ENCODE data around the gene UST.

The UST gene

DNA sequence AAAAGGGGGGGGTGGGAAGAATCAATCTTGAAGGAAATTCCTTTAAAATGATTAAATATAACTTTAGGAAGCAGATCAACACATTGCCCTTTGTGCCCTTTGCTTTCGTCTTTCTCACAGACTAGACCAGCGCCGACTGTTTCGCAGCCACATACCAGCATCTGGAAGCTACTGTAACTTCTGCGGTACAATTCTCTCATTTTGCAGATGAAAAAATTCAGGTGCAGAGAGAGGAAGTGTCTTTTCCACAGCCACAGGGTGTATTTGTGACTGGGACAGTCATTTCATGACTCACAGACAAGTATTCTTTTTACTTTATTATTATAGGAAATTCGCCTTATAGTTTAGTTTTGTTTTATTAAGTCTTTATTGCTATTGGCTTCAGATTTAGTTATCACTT is 84.2 kb downstream of the UST start:
- TF ChIP-seq, protein P1, sequence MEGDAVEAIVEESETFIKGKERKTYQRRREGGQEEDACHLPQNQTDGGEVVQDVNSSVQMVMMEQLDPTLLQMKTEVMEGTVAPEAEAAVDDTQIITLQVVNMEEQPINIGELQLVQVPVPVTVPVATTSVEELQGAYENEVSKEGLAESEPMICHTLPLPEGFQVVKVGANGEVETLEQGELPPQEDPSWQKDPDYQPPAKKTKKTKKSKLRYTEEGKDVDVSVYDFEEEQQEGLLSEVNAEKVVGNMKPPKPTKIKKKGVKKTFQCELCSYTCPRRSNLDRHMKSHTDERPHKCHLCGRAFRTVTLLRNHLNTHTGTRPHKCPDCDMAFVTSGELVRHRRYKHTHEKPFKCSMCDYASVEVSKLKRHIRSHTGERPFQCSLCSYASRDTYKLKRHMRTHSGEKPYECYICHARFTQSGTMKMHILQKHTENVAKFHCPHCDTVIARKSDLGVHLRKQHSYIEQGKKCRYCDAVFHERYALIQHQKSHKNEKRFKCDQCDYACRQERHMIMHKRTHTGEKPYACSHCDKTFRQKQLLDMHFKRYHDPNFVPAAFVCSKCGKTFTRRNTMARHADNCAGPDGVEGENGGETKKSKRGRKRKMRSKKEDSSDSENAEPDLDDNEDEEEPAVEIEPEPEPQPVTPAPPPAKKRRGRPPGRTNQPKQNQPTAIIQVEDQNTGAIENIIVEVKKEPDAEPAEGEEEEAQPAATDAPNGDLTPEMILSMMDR (conservative IDR thresholded peaks at IDR 0.05; ENCODE audit: low read depth, low read length), result no peak
- Histone ChIP-seq H2AFZ (ENCODE audit: low read depth) (no peak overlapping the region), H3K27me3 (ENCODE audit: insufficient read depth, low read depth) (no peaks in the 10 kb centered on the region), H3K4me3 (IDR thresholded peaks at IDR 0.05; ENCODE audit: insufficient read depth, low read depth, low read length) (no peak overlapping the region), H3K27ac (no peak overlapping the region), H3K36me3 (ENCODE audit: insufficient read depth) (no peaks in the 10 kb centered on the region), H4K20me1 (ENCODE audit: insufficient read depth) (no peaks in the 10 kb centered on the region), H3K4me1 (ENCODE audit: low read depth, poor library complexity, severe bottlenecking) (no peaks in the 10 kb centered on the region), H3K79me2 (ENCODE audit: insufficient read depth, low read depth) (no peaks in the 10 kb centered on the region), H3K4me2 (no peak overlapping the region), H3K9ac (no peak overlapping the region)

DNA sequence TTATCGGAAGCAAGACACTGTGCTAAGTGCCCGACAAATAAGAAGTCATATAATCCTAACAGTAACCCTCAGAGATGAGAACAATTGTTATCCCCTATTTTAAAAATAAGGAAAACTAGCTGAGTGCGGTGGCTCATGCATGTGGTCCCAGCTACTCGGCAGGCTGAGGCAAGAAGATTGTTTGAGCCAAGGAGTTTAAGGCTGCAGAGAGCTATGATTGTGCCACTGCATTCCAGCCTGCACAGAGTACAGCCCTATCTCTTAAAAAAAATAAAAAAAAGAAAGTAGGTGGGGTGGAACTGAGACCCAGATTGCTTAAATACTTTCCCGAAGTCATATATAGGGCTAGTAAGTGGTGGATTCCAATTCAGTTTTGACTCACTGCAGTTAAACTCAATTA is 84.7 kb downstream of the UST start:
- TF ChIP-seq, protein P1 (conservative IDR thresholded peaks at IDR 0.05; ENCODE audit: low read depth, low read length), result no peak
- Histone ChIP-seq H3K27ac (no peak overlapping the region), H3K27me3 (ENCODE audit: insufficient read depth, low read depth) (no peaks in the 10 kb centered on the region), H3K4me1 (ENCODE audit: low read depth, poor library complexity, severe bottlenecking) (no peaks in the 10 kb centered on the region), H4K20me1 (ENCODE audit: insufficient read depth) (no peaks in the 10 kb centered on the region), H3K4me3 (IDR thresholded peaks at IDR 0.05; ENCODE audit: insufficient read depth, low read depth, low read length) (no peak overlapping the region), H3K79me2 (ENCODE audit: insufficient read depth, low read depth) (no peaks in the 10 kb centered on the region), H3K9ac (no peak overlapping the region), H3K4me2 (no peak overlapping the region), H2AFZ (ENCODE audit: low read depth) (no peak overlapping the region), H3K36me3 (ENCODE audit: insufficient read depth) (no peaks in the 10 kb centered on the region)

DNA sequence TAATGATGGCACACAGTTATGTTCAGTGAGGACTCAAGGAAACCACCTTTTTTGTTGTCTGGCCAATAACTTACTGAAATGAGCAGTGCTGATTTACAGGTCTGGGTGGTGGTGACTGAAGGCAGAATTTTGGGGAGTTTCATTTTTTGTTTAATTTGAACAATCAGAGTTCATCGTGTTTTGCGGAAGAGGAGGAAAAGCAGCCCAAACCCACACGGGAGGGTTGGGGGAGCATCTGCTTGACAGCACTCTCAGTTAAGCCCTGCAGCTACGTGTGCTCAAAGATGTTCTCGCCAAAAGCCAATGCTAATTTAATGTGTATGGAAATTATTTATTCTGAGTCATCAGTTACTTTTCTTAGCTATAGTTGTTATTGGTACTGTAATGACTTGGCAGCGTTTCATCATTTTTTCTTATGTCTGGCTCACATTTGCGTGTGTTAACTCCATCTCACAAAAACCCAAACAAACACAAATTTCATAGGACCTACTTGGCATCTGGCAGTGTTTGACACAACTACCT is 89.2 kb downstream of the UST start:
- Histone ChIP-seq H3K27ac (no peak overlapping the region), H2AFZ (ENCODE audit: low read depth) (no peak overlapping the region), H3K27me3 (ENCODE audit: insufficient read depth, low read depth) (no peaks in the 10 kb centered on the region), H3K36me3 (ENCODE audit: insufficient read depth) (no peaks in the 10 kb centered on the region), H3K4me3 (IDR thresholded peaks at IDR 0.05; ENCODE audit: insufficient read depth, low read depth, low read length) (no peak overlapping the region), H4K20me1 (ENCODE audit: insufficient read depth) (no peaks in the 10 kb centered on the region), H3K9ac (no peak overlapping the region), H3K4me2 (no peak overlapping the region), H3K4me1 (ENCODE audit: low read depth, poor library complexity, severe bottlenecking) (no peaks in the 10 kb centered on the region), H3K79me2 (ENCODE audit: insufficient read depth, low read depth) (no peaks in the 10 kb centered on the region)
- TF ChIP-seq, protein P1 (conservative IDR thresholded peaks at IDR 0.05; ENCODE audit: low read depth, low read length), result no peak

- Histone ChIP-seq H3K27me3 (ENCODE audit: insufficient read depth, low read depth) (no peaks in the 10 kb centered on the region), H3K4me1 (ENCODE audit: low read depth, poor library complexity, severe bottlenecking) (no peaks in the 10 kb centered on the region), H3K27ac (no peak overlapping the region), H3K9ac (no peak overlapping the region), H4K20me1 (ENCODE audit: insufficient read depth) (no peaks in the 10 kb centered on the region), H3K4me3 (IDR thresholded peaks at IDR 0.05; ENCODE audit: insufficient read depth, low read depth, low read length) (no peak overlapping the region), H3K36me3 (ENCODE audit: insufficient read depth) (no peaks in the 10 kb centered on the region), H2AFZ (ENCODE audit: low read depth) (no peak overlapping the region), H3K4me2 (no peak overlapping the region), H3K79me2 (ENCODE audit: insufficient read depth, low read depth) (no peaks in the 10 kb centered on the region)
- TF ChIP-seq, protein P1 (conservative IDR thresholded peaks at IDR 0.05; ENCODE audit: low read depth, low read length), result no peak
Measured at GRCh38 chr6:148836751-148837150, 89.9 kb downstream of the UST start.

All from KMS-11 (cell line).